GM23338 (cell line): ENCODE data around the gene FMNL1. TPM values are rescaled to one million over a fixed set of nuclear protein-coding genes. Genes with fewer than 3 reads are reported as not detected.

ENCODE experiments used
- ATAC-seq: fragments of 200-7000 bp; cut with Tn5 transposase; 3 replicates; pipeline ENCODE4 v1.9.1; 2020
- DNase-seq: peaks from one replicate; pipeline ENCODE4 v3.0.0-alpha.2; 2015; ENCODE audit warnings: low spot score
- H2AFZ ChIP-seq: fragments of 200-600 bp; sonication (generic); 2 replicates; pipeline ENCODE4 v1.8.0; 2016; ENCODE audit warnings: antibody characterized with exemption, mild to moderate bottlenecking, moderate library complexity
- H3F3A ChIP-seq: fragments of 200-600 bp; sonication (generic); replicated peaks from 2 replicates; pipeline ENCODE4 v1.8.0; 2017; ENCODE audit warnings: antibody characterized with exemption, mixed run types, low read depth
- H3K27ac ChIP-seq: fragments of 200-600 bp; sonication (generic); 2 replicates; pipeline ENCODE4 v1.6.1; 2016; ENCODE audit warnings: low read depth
- H3K27me3 ChIP-seq: fragments of 200-600 bp; sonication (generic); 2 replicates; pipeline ENCODE4 v1.8.0; 2016; ENCODE audit warnings: mild to moderate bottlenecking, mixed run types, moderate library complexity; ENCODE audit not compliant: insufficient read depth
- H3K36me3 ChIP-seq: fragments of 200-600 bp; sonication (generic); 2 replicates; pipeline ENCODE4 v1.8.0; 2016; ENCODE audit warnings: mild to moderate bottlenecking; ENCODE audit not compliant: insufficient read depth
- H3K4me1 ChIP-seq: fragments of 200-600 bp; sonication (generic); 2 replicates; pipeline ENCODE4 v1.8.0; 2016; ENCODE audit warnings: mild to moderate bottlenecking, moderate library complexity; ENCODE audit not compliant: insufficient read depth
- H3K4me2 ChIP-seq: fragments of 200-600 bp; sonication (generic); 2 replicates; pipeline ENCODE4 v1.7.1; 2017; ENCODE audit warnings: mixed run types
- H3K4me3 ChIP-seq: fragments of 200-600 bp; sonication (generic); 2 replicates; pipeline ENCODE4 v1.6.1; 2016; ENCODE audit warnings: mixed run types
- H3K79me2 ChIP-seq: fragments of 200-600 bp; sonication (generic); replicated peaks from 2 replicates; pipeline ENCODE4 v1.8.0; 2017; ENCODE audit warnings: mild to moderate bottlenecking; ENCODE audit not compliant: insufficient read depth
- H3K9me2 ChIP-seq: fragments of 200-600 bp; sonication (generic); 2 replicates; pipeline ENCODE4 v1.8.0; 2017; ENCODE audit not compliant: insufficient read depth
- H4K20me1 ChIP-seq: fragments of 200-600 bp; sonication (generic); replicated peaks from 2 replicates; pipeline ENCODE4 v1.8.0; 2017; ENCODE audit warnings: mild to moderate bottlenecking; ENCODE audit not compliant: insufficient read depth
- H3K27ac Mint-ChIP-seq: 2 replicates; pipeline ENCODE4 v1.8.0; 2020; ENCODE audit warnings: inconsistent platforms, mild to moderate bottlenecking, moderate library complexity, mixed read lengths
- H3K27me3 Mint-ChIP-seq: 3 replicates; pipeline ENCODE4 v1.8.0; 2022; ENCODE audit warnings: low read depth, mild to moderate bottlenecking, moderate library complexity, mixed read lengths, inconsistent platforms; ENCODE audit not compliant: insufficient read depth, poor library complexity
- H3K36me3 Mint-ChIP-seq: 3 replicates; pipeline ENCODE4 v1.8.0; 2021; ENCODE audit warnings: low read depth, mild to moderate bottlenecking, inconsistent platforms, moderate library complexity, mixed read lengths
- H3K4me1 Mint-ChIP-seq: 3 replicates; pipeline ENCODE4 v1.8.0; 2020; ENCODE audit warnings: mild to moderate bottlenecking, inconsistent platforms, mixed read lengths
- H3K4me3 Mint-ChIP-seq: 3 replicates; pipeline ENCODE4 v1.8.0; 2021; ENCODE audit warnings: moderate library complexity, mild to moderate bottlenecking, inconsistent platforms, mixed read lengths
- H3K9me3 Mint-ChIP-seq: 3 replicates; pipeline ENCODE4 v1.8.0; 2020; ENCODE audit warnings: moderate library complexity, mild to moderate bottlenecking, inconsistent platforms, mixed read lengths
- CREB1 ChIP-seq: fragments of 250-450 bp; sonication (Bioruptor Pico); IDR thresholded peaks from 2 replicates; pipeline ENCODE4 v1.5.0; 2020; ENCODE audit warnings: low read depth, mild to moderate bottlenecking, moderate library complexity
- ETS1 ChIP-seq: IDR thresholded peaks from 2 replicates; pipeline ENCODE4 v1.6.1; 2016; ENCODE audit warnings: antibody characterized with exemption
- EZH2 ChIP-seq: fragments of 200-600 bp; sonication (generic); IDR thresholded peaks from one replicate; pipeline ENCODE4 v1.8.0; 2017; ENCODE audit warnings: antibody characterized with exemption, mild to moderate bottlenecking, low read depth; ENCODE audit not compliant: unreplicated experiment
- EZH2phosphoT487 ChIP-seq: fragments of 200-600 bp; sonication (generic); IDR thresholded peaks from one replicate; pipeline ENCODE4 v1.8.1; 2018; ENCODE audit warnings: antibody characterized with exemption; ENCODE audit not compliant: unreplicated experiment
- JUNB ChIP-seq: IDR thresholded peaks from one replicate; pipeline ENCODE4 v1.6.1; 2016; ENCODE audit warnings: antibody characterized with exemption; ENCODE audit not compliant: unreplicated experiment
- NANOG ChIP-seq: IDR thresholded peaks from 2 replicates; pipeline ENCODE4 v1.6.1; 2016; ENCODE audit warnings: antibody characterized with exemption, borderline replicate concordance
- POLR2AphosphoS5 ChIP-seq: IDR thresholded peaks from 2 replicates; pipeline ENCODE4 v1.6.1; 2016; ENCODE audit warnings: antibody characterized with exemption, low read depth
- REST ChIP-seq: IDR thresholded peaks from one replicate; pipeline ENCODE4 v1.6.1; 2018; ENCODE audit warnings: antibody characterized with exemption; ENCODE audit not compliant: unreplicated experiment
- STAT1 ChIP-seq: IDR thresholded peaks from one replicate; pipeline ENCODE4 v1.6.1; 2016; ENCODE audit warnings: antibody characterized with exemption; ENCODE audit not compliant: unreplicated experiment
- ZNF114 ChIP-seq: fragments of 250-450 bp; sonication (Bioruptor Pico); IDR thresholded peaks from 2 replicates; pipeline ENCODE4 v1.5.0; 2020; ENCODE audit warnings: mild to moderate bottlenecking, moderate library complexity
- ZNF331 ChIP-seq: fragments of 250-450 bp; sonication (Bioruptor Pico); IDR thresholded peaks from 2 replicates; pipeline ENCODE4 v1.5.0; 2020; ENCODE audit warnings: low read depth, mild to moderate bottlenecking, moderate library complexity
- polyA plus RNA-seq: library from polyadenylated mRNA; unstranded; fragments of >200 nt; fragmentation: Nextera tagmentation; extraction: Ambion mirVana; gene quantifications from 2 replicates; pipeline ENCODE4 v1.2.1, GENCODE V29; 2016
- total RNA-seq: library from RNA; depleted of rRNA; stranded (reverse); fragments of >200 nt; shearing (Covaris generic); gene quantifications from 2 replicates; pipeline ENCODE4 v1.2.3, GENCODE V29; 2014

Gene FMNL1
- total and polyA plus RNA-seq, 2 experiments from 2014 or later, result 6.6 to 9.3 TPM

GRCh38 chr17:45233423-45233924 lies 11.8 kb downstream of the FMNL1 start:
- 0 out of 2 replicates have a peak, but pooled peaks cover 2% of the 10 kb centered on the region for H3F3A ChIP-seq
- H3K27ac ChIP-seq, result no peak overlapping the region
- peaks cover 25% of the 10 kb centered on the region for H3K4me1 ChIP-seq
- Mint-ChIP-seq H3K36me3 (no peaks in the 10 kb centered on the region; the same call in 2 of the 3 replicates), H3K4me1 (peaks cover 35% of the 10 kb centered on the region), H3K27ac (no peak overlapping the region), H3K9me3 (no peaks in the 10 kb centered on the region), H3K4me3 (no peak overlapping the region), H3K27me3 (peaks cover 28% of the 10 kb centered on the region)
- H3K4me3 ChIP-seq, result no peak overlapping the region
- H3K27me3 ChIP-seq, result peaks cover 24% of the 10 kb centered on the region
- H3K4me2 ChIP-seq, result no peak overlapping the region
- H2AFZ ChIP-seq, result no peak overlapping the region
- no peak for TF ChIP-seq NANOG
- TF ChIP-seq ZNF331 (CRISPR knock-in tag), result no peak
- TF ChIP-seq REST, result no peak
- no peak for TF ChIP-seq JUNB
- TF ChIP-seq STAT1, result no peak
- no peak for TF ChIP-seq POLR2AphosphoS5
- TF ChIP-seq CREB1 (CRISPR knock-in tag), result no peak
- TF ChIP-seq EZH2phosphoT487, result no peak
- TF ChIP-seq ETS1, result no peak
- no peak for TF ChIP-seq EZH2
- no peak for TF ChIP-seq ZNF114 (CRISPR knock-in tag)
- H3K9me2 ChIP-seq, result no peaks in the 10 kb centered on the region
- H3K79me2 ChIP-seq, result no peaks in the 10 kb centered on the region
- no peaks in the 10 kb centered on the region; the same call in 1 of the 2 replicates for H4K20me1 ChIP-seq
- no peak for DNase-seq
- ATAC-seq, result no peak
- no peaks in the 10 kb centered on the region for H3K36me3 ChIP-seq
